Bronchial epithelial cell (primary cell): ENCODE results near the gene ELMOD1. TPM values are rescaled to one million over a fixed set of nuclear protein-coding genes. Genes with fewer than 3 reads are reported as not detected.

Experiments
- DNase-seq: peaks from one replicate; pipeline ENCODE4 v3.0.0-alpha.2; 2010; ENCODE audit warnings: low read depth
- FAIRE-seq: peaks from 2 replicates; lab custom pipeline; 2011; peaks lifted over from hg19 to GRCh38; lab: Jason Lieb, UNC
- H3K27me3 ChIP-seq: 2 replicates; pipeline ENCODE4 v1.5.1; 2011; ENCODE audit warnings: low read length; ENCODE audit not compliant: control insufficient read depth, insufficient read depth
- H3K36me3 ChIP-seq: 2 replicates; pipeline ENCODE4 v1.5.1; 2011; ENCODE audit warnings: low read length; ENCODE audit not compliant: control insufficient read depth, insufficient read depth
- H3K4me3 ChIP-seq: 2 replicates; pipeline ENCODE4 v1.5.1; 2011; ENCODE audit warnings: mild to moderate bottlenecking, low read depth, low read length, control low read depth
- CTCF ChIP-seq: IDR thresholded peaks from 2 replicates; pipeline ENCODE4 v1.5.1; 2011; ENCODE audit warnings: mild to moderate bottlenecking, moderate library complexity, low read length, control low read depth, inconsistent platforms; ENCODE audit not compliant: insufficient read depth, severe bottlenecking
- total RNA-seq: library from RNA; depleted of rRNA; stranded (reverse); fragments of >200 nt; gene quantifications from 2 replicates; pipeline ENCODE4 v1.2.1, GENCODE V29; 2014

ELMOD1 gene
- total RNA-seq, 1 donor from 2014 or later, result under 0.01 TPM

DNA sequence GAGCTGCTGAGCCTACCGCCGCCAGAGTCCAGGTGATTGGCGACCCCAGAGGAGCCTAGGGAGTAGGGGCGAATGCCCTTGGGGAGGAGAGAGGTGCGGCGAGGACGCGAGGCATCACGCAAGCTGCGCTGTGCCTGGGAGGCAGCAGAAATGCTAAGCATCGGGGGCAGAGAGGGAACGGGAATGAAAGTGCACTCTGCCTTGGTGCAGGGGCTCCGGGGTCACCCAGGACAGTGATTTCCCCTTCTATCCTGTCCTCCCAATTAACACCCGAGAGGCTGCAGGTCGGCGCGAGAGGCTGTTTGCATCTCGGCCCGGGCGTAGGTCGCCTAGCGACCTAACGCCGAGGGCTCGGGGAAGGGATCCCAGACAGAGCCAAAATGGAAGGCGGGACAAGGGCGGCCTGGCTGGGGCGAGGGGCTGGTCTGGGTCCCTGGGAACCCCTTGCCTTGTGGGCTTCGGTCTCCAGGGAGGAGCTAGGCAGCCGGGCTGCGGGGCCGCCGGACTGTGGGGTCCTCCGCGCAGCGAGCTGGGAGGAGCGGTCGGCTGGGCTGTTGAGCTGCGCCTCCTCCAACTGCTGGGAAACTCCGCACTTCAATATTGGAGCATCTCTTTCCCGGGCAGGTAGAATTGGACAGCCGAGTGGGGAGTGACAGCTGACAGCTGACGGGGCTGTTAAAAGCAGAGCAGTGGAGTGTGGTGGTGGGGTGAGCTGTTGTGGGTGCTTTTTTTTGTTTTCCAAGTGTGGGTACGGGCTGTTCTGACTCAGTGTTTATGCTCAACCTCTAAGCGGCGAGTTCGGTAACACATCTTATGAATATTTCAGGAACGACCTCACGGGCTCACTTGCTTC is 657 bp downstream of the ELMOD1 start:
- Histone ChIP-seq H3K36me3 (no peaks in the 10 kb centered on the region), H3K27me3 (peaks cover 27% of the 10 kb centered on the region), H3K4me3 (peak overlapping the region; percentile 42)
- no peak for DNase-seq
- TF ChIP-seq CTCF, result no peak
- FAIRE-seq, result no peak

DNA sequence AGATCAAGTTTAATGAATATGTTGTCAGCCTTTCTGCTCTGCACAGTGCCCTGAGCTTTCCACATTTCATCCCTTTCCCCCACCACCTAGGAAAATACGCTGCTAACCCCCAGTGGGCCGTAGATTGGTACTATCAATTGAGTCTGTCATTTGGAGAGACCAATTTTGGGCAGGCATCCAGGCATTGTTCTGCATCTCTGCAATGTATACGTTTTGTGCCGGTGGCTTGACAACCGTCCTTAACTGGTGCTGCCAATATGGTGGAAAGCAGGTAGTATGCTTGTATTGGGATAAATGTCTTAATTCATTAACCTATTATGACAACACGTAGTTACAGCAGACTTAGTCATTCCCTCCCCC is 1.3 kb downstream of the ELMOD1 start:
- Histone ChIP-seq H3K4me3 (no peak overlapping the region), H3K36me3 (no peaks in the 10 kb centered on the region), H3K27me3 (peaks cover 27% of the 10 kb centered on the region)
- no peak for TF ChIP-seq CTCF
- no peak for DNase-seq
- no peak for FAIRE-seq

DNA sequence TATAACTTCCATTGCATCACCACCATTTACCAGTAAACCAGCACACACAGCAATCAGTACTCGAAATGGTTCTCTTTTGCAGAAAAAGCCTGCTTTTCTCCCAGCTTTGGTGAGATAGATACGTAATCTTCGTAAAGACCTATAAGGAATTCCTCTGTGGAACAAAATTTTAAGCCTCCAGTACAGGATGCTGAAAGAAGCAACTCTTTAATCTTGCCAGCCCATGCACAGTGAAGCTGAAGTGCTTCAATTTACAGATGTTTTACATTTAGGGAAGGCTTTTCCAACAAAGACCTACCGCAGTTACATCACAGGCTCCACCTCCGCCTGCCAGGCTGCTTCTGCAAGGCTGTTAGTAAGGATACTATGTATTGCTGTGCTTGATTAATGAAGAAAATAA is 1.9 kb downstream of the ELMOD1 start:
- Histone ChIP-seq H3K36me3 (no peaks in the 10 kb centered on the region), H3K4me3 (no peak overlapping the region), H3K27me3 (peaks cover 27% of the 10 kb centered on the region)
- no peak for DNase-seq
- FAIRE-seq, result peak; percentile 18
- no peak for TF ChIP-seq CTCF

GRCh38 chr11:107593951-107594350 is 3.0 kb downstream of the ELMOD1 start:
- Histone ChIP-seq H3K27me3 (peaks cover 27% of the 10 kb centered on the region), H3K36me3 (no peaks in the 10 kb centered on the region), H3K4me3 (no peak overlapping the region)
- DNase-seq (no peak), FAIRE-seq (no peak)
- no peak for TF ChIP-seq CTCF

DNA sequence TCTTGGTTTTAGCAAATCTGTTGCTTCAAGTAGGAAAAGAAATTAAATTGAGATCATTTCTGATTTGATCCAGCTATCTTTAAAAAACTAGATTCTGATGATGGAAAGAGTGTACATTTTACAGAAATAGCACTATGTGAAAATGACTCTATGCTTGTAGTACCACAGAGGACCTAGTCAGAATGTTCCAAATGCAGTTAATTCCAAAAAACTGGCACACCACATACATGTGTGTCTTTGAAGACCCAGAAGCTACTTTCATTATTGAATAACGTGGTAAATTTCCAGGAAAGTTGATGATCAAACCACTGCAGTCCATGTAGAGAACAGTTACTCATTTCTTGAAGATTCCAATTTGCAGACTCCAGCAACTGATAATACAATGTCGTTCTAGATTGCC is 3.8 kb downstream of the ELMOD1 start:
- no peak for TF ChIP-seq CTCF
- H3K36me3 ChIP-seq, result no peaks in the 10 kb centered on the region
- peaks cover 27% of the 10 kb centered on the region for H3K27me3 ChIP-seq
- FAIRE-seq (no peak), DNase-seq (no peak)
- H3K4me3 ChIP-seq, result no peak overlapping the region
